GM19193 (cell line): ENCODE results near the gene STAM2.

ENCODE experiments used
- POLR2A ChIP-seq: IDR thresholded peaks from 4 replicates; pipeline ENCODE4 v1.6.1; 2011; ENCODE audit not compliant: insufficient read depth, insufficient read length; ENCODE audit errors: extremely low read depth

Gene STAM2

DNA sequence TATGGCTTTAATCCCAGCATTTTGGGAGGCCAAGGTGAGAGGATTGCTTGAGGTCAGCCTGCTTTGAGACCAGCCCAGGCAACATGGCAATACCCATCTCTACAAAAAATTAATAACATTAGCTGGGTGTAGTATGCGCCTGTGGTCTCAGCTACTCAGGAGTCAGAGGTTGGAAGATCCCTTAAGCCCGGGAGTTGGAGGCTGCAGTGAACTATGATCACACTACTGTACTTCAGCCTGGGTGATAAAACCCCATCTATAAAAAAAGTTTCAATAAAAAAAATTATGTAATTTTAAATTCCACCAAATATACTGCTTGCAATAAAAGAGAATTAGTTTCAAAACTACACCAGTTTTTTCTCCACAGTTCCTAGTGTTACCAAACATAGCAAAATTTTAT lies 53.4 kb downstream of the STAM2 start:
- TF ChIP-seq POLR2A, result no peak

DNA sequence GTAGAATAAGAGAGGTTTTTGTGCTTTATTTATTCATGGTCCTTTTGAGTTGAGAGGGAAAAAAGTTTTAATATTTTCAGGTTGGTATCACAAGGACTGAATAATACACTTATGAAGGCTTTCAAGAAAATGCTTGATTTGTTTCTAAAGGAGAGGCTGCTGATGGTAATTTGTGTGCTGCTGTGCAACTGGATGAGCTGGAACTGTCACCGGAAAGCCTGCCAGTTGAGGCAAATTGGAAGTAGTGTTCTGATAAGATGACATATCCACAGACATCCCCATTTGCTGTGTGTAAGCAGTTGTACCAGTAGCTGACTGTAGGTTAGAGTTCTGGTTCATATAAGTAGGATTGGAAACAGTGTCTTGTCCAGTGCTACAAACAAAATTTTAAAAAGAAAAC lies 55.1 kb downstream of the STAM2 start:
- no peak for TF ChIP-seq POLR2A

- no peak for TF ChIP-seq POLR2A
These were observed 59.6 kb downstream of the STAM2 start for GRCh38 chr2:152115952-152116351.

DNA sequence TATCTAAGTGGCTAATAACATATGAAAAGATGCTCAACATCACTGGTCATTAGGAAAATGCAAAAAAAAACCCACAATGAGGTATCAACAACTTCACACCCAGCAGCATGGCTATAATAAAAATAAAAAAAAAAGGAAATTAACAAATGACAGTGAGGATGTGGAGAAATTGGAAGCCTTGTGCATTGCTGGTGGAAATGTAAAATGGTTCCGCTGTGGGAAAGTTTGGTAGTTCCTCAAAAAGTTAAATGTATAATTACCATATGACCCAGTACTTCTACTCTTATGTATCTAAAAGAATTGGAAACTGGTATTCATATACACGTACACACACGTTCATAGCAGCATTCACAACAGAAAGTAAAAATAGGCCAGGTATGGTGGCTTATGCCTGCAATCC lies 61.2 kb downstream of the STAM2 start:
- TF ChIP-seq POLR2A, result no peak

DNA sequence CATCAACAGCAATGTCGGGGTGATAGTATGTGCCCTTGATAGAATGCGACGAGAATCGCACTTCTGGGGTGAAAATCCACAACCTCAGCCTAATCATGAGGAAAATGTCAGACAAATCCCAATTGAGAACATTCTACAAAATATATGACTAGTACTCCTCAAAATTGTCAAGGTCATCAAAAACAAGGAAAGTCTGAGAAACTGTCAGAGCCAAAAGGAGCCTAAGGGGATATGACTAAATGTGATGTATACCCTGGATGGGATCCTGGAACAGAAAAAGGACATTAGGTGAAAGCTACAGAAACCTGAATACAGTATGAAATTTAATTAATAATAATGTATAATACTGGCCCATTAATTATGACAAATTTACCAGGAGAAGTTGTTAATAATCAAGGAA lies 69.1 kb downstream of the STAM2 start:
- no peak for TF ChIP-seq POLR2A

DNA sequence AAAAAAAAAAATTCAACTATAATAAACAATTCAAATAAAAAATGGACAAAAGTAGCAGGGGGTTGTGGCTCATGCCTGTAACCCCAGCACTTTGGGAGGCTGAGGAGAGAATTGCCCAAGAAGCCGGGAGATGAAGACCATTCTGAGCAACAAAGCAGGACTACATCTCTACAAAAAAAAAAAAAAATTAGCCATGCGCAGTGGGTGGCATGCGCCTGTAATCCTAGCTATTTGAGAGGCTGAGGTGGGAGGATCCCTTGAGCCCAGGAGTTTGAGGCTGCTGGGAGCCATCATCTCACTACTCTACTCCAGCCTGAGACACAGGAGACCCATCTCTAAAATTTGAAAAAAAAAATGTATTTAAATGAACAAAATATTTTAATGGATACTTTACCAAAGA lies 72.3 kb downstream of the STAM2 start:
- no peak for TF ChIP-seq POLR2A

- no peak for TF ChIP-seq POLR2A
These were observed 74.6 kb downstream of the STAM2 start for GRCh38 chr2:152100961-152101360.

- TF ChIP-seq POLR2A, result no peak
These were observed 76.1 kb downstream of the STAM2 start for GRCh38 chr2:152099367-152100050.

- TF ChIP-seq POLR2A, result peak; percentile 34
These were observed 76.8 kb downstream of the STAM2 start, which contains the start of gene CACNB4 for GRCh38 chr2:152098496-152099366. CACNB4 (minus strand) TSS chr2:152099044.

DNA sequence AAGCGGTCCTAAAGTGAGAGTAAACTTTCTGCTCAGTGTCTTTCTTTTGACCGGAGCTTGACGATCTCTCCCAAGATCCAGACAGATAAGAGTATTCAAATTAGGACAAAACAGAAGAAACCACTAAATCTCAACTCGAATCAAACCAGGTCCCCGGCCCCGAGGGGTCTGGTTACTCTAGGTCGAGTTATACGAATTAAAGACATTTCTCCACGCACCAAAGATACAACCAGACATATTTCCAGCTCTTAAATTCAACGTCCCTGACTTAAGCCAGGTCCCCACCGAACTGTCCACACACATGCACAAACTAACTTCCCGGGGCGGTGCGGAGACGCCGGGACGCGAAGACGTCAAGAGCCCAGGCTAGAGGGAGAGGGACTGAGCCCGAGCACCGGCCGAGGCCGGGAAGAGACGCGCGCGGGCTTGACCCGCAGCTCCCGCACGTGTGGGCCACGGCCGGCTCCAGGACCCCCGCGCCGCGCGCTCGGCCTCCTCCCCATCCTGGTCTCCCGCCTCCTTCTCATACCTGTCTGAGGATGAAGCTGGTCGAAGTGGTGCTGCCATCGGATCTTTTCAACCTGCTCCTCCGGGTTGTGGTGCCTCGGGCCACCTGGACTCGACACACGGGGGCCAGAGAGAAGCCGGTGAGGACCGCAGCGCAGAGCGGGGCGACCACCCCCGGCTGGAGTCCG lies 77.6 kb downstream of the STAM2 start:
- TF ChIP-seq POLR2A, result no peak

DNA sequence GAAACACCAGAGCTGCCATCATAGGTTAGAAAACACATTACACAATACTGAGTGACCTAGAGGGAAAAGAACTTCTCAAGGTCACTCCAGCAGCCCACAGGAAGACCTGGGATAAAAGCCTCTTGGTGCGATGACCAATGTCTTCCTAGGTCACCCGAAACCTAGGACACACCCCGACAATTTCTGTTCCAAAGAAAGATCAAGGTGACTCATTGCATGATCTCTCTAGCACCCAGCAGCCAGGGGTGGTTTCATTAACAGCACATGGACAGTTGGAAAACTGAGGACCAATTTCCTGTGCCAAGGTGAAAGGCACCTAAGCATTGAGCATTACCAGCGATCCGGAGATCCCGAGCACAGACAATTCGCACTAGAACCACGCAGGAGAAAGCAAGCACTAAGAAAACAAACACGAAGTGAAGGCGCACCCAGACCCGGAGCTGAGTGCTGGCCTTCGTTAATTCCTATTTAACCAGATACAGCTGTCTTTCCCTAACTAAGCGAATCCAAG lies 78.2 kb downstream of the STAM2 start:
- TF ChIP-seq POLR2A, result no peak

DNA sequence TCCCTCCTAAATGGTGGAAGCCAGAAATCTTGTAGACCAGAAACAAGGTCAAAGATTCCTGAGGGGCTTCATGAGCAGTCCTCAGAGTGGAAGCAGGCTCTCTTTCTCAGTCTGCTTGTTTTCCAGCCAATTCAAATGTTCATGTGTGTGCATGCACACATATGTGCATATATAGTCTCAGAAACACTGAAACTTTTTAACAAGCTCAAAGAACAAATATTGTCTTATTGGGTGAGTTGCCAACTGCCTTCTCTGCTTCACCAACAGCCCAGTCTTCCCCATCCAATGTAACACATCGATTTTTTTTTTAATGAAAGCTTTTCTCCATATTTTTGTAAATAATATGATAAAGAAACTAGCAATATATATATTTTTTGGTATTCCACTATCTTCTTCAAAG lies 80.4 kb downstream of the STAM2 start:
- TF ChIP-seq POLR2A, result no peak

DNA sequence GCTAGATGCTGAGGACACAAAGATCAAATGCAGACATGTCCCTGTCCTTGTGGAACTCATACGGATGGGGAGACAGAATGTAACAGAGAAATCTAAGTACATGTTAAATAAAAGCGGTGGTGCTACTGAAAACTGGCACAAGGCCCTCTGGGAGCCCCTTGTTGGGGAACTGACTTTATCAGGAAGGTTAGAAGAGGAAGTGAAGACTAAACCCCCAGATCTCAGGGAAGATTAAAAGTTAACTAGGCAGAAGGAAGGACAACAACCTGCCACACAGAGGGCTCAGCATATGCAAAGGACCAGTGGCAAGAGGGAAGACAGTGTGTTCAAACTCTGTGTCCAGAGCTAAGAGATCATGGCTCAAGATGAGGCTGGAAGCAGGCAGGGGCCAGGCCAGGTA lies 81.5 kb downstream of the STAM2 start:
- TF ChIP-seq POLR2A, result no peak

GRCh38 chr2:152093464-152093863 lies 82.1 kb downstream of the STAM2 start:
- no peak for TF ChIP-seq POLR2A

- TF ChIP-seq POLR2A, result no peak
These were observed 83.5 kb downstream of the STAM2 start for GRCh38 chr2:152092095-152092494.
